GM10248 (cell line): ENCODE measurements around the gene SETD2.

ENCODE experiments used
- CTCF ChIA-PET: fragments of 300-600 bp; sonication (Branson Sonifier 250); formaldehyde crosslinking; extraction: SDS; loops from one replicate; lab custom pipeline; 2021; ENCODE audit warnings: antibody characterized with exemption; lab: Yijun Ruan, JAX
- POLR2A ChIA-PET: fragments of 350-650 bp; sonication (Branson Sonifier 250); formaldehyde crosslinking; extraction: SDS; loops from one replicate; lab custom pipeline; 2020; ENCODE audit warnings: antibody characterized with exemption; lab: Yijun Ruan, JAX
- DNase-seq: peaks from one replicate; pipeline ENCODE4 v3.0.0; 2012; ENCODE audit errors: extremely low spot score
- CTCF ChIP-seq: IDR thresholded peaks from 2 replicates; pipeline ENCODE4 v1.5.1; 2012; ENCODE audit warnings: mild to moderate bottlenecking, low read depth; ENCODE audit errors: extremely low read depth, missing control alignments, control extremely low read depth

SETD2 gene

GRCh38 chr3:46990573-46991374, 173.1 kb downstream of the SETD2 start:
- no peak for TF ChIP-seq CTCF
- peak; percentile 57 for DNase-seq
- CTCF ChIA-PET, result interaction anchor here (1.5 kb wide), 1 partner anchor 67 kb away, joined by 4 read pairs; no protein-coding TSS in a partner anchor
- POLR2A ChIA-PET, result no interaction called here

- POLR2A ChIA-PET, result no interaction called here
- CTCF ChIA-PET, result interaction anchor here (1.4 kb wide), 1 partner anchor 9 kb away, joined by 3 read pairs; no protein-coding TSS in a partner anchor
- DNase-seq, result no peak
- no peak for TF ChIP-seq CTCF
Observed at GRCh38 chr3:46989146-46989810, 174.6 kb downstream of the SETD2 start.

- DNase-seq, result no peak
- no peak for TF ChIP-seq CTCF
- CTCF ChIA-PET, result no interaction called here
- POLR2A ChIA-PET, result no interaction called here
Observed at GRCh38 chr3:46988616-46989015, 175.3 kb downstream of the SETD2 start.

- POLR2A ChIA-PET, result no interaction called here
- no peak for TF ChIP-seq CTCF
- peak; percentile 90 for DNase-seq
- CTCF ChIA-PET, result interaction anchor here (0.9 to 1.8 kb wide), 3 partner anchors 10 to 124 kb away, joined by 3 to 5 read pairs (median 4); no protein-coding TSS in a partner anchor
Observed at GRCh38 chr3:46987743-46988401, 176.0 kb downstream of the SETD2 start.

GRCh38 chr3:46987319-46987742, 176.6 kb downstream of the SETD2 start:
- TF ChIP-seq CTCF, result peak; percentile 2
- CTCF ChIA-PET, result interaction anchor here (0.9 to 1.8 kb wide), 3 partner anchors 9 to 125 kb away, joined by 3 to 5 read pairs (median 4); no protein-coding TSS in a partner anchor

GRCh38 chr3:46986782-46987310, 177.1 kb downstream of the SETD2 start:
- POLR2A ChIA-PET, result no interaction called here
- no peak for TF ChIP-seq CTCF
- no peak for DNase-seq
- CTCF ChIA-PET, result interaction anchor here (0.9 to 2.0 kb wide), 4 partner anchors 8 to 125 kb away, joined by 3 to 6 read pairs (median 4); no protein-coding TSS in a partner anchor

More at GRCh38 chr3:46987319-46987742, 176.6 kb downstream of the SETD2 start:
- POLR2A ChIA-PET, result no interaction called here
- DNase-seq, result no peak
